ENCODE results near the gene KIAA1328. TPM values are rescaled to one million over a fixed set of nuclear protein-coding genes. Genes with fewer than 3 reads are reported as not detected.

Gene KIAA1328
- polyA plus RNA-seq, 1 donor (not counting 4 experiments of a cell fraction or from before 2014, with no cell fraction given), result 5.5 TPM

DNA sequence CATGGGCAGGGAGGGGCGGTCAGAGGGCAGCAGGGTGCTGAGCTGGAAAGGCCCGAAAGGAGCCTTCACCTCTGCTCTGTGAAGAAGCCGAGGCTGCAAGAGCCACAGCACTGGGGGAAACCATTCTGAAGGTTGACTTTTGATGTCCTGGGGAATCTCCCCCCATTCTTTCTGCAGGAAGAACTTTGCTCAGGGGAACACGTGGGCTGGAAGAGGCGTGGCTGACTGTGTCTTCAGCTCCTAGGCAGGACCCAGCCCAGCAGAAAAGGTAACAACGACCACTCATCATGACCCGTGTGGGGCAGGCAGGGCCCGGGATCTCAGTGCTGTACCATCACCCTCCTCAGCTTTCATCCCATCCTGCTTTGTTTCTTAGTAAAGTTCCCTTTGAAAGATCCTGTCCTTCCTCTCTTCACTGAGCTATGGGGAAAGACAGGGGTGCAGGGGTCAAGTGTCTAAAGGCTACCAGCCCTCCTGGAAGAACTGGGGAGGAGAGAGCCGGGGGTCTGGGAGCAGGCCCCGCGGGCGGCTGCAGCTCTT is 424.0 kb downstream of the KIAA1328 start:
- Histone ChIP-seq H3K4me1 (ENCODE audit: control insufficient read depth, extremely low read depth, insufficient read depth, low read length) (no peaks in the 10 kb centered on the region), H3K4me2 (ENCODE audit: control insufficient read depth, extremely low read depth, insufficient read depth, low read depth, low read length) (no peak overlapping the region), H3K79me2 (ENCODE audit: control insufficient read depth, insufficient read depth, low read length) (no peaks in the 10 kb centered on the region), H3K36me3 (ENCODE audit: control insufficient read depth in 2 of 2, extremely low read depth in 1 of 2, insufficient read depth in 2 of 2, low read length in 2 of 2) (no peaks in the 10 kb centered on the region), H3K9me3 (ENCODE audit: control insufficient read depth, low read depth, low read length) (no peaks in the 10 kb centered on the region), H4K20me1 (ENCODE audit: control insufficient read depth, extremely low read depth, insufficient read depth, low read length) (no peaks in the 10 kb centered on the region), H2AFZ (ENCODE audit: control insufficient read depth, low read length) (no peak overlapping the region), H3K4me3 (ENCODE audit: control insufficient read depth in 2 of 3, extremely low read depth in 1 of 3, insufficient read depth in 2 of 3, low read depth in 1 of 3, low read length in 3 of 3) (no peak overlapping the region), H3K27ac (ENCODE audit: control insufficient read depth, insufficient read depth, low read length) (no peak overlapping the region), H3K9ac (ENCODE audit: control insufficient read depth, extremely low read depth, insufficient read depth, low read length) (no peak overlapping the region), H3K9me1 (ENCODE audit: control insufficient read depth, extremely low read depth, insufficient read depth, low read length) (no peaks in the 10 kb centered on the region), H3K27me3 (ENCODE audit: control insufficient read depth, extremely low read depth, insufficient read depth, low read length) (peaks cover 39% of the 10 kb centered on the region)
- FAIRE-seq (no peak), DNase-seq (ENCODE audit: low read depth, low spot score) (no peak)
- dilution Hi-C loops (cut with MboI; ENCODE audit: extremely low pct_ligation_motif_present, low sequenced_read_pairs), result no loop called here
- no peak for TF ChIP-seq EZH2 (IDR thresholded peaks at IDR 0.05; ENCODE audit: low read length)
- TF ChIP-seq, protein P1, sequence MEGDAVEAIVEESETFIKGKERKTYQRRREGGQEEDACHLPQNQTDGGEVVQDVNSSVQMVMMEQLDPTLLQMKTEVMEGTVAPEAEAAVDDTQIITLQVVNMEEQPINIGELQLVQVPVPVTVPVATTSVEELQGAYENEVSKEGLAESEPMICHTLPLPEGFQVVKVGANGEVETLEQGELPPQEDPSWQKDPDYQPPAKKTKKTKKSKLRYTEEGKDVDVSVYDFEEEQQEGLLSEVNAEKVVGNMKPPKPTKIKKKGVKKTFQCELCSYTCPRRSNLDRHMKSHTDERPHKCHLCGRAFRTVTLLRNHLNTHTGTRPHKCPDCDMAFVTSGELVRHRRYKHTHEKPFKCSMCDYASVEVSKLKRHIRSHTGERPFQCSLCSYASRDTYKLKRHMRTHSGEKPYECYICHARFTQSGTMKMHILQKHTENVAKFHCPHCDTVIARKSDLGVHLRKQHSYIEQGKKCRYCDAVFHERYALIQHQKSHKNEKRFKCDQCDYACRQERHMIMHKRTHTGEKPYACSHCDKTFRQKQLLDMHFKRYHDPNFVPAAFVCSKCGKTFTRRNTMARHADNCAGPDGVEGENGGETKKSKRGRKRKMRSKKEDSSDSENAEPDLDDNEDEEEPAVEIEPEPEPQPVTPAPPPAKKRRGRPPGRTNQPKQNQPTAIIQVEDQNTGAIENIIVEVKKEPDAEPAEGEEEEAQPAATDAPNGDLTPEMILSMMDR (optimal IDR thresholded peaks at IDR 0.05 in 1 of 3, IDR thresholded peaks at IDR 0.05 in 1 of 3, conservative IDR thresholded peaks at IDR 0.05 in 1 of 3; ENCODE audit: extremely low read depth in 1 of 3, insufficient read depth in 2 of 3, low read length in 3 of 3), result no peak

GRCh38 chr18:37253394-37254235 is 424.7 kb downstream of the KIAA1328 start:
- FAIRE-seq (no peak), DNase-seq (ENCODE audit: low read depth, low spot score) (no peak)
- no peaks in the 10 kb centered on the region for H3K36me3 ChIP-seq (ENCODE audit: control insufficient read depth in 2 of 2, extremely low read depth in 1 of 2, insufficient read depth in 2 of 2, low read length in 2 of 2)
- TF ChIP-seq, protein P1 (optimal IDR thresholded peaks at IDR 0.05 in 1 of 3, IDR thresholded peaks at IDR 0.05 in 1 of 3, conservative IDR thresholded peaks at IDR 0.05 in 1 of 3; ENCODE audit: extremely low read depth in 1 of 3, insufficient read depth in 2 of 3, low read length in 3 of 3), result no peak
- TF ChIP-seq EZH2 (IDR thresholded peaks at IDR 0.05; ENCODE audit: low read length), result no peak
- H3K9me3 ChIP-seq (ENCODE audit: control insufficient read depth, low read depth, low read length), result no peaks in the 10 kb centered on the region
- H3K9ac ChIP-seq (ENCODE audit: control insufficient read depth, extremely low read depth, insufficient read depth, low read length), result no peak overlapping the region
- H3K9me1 ChIP-seq (ENCODE audit: control insufficient read depth, extremely low read depth, insufficient read depth, low read length), result no peaks in the 10 kb centered on the region
- dilution Hi-C loops (cut with MboI; ENCODE audit: extremely low pct_ligation_motif_present, low sequenced_read_pairs), result no loop called here
- H3K4me1 ChIP-seq (ENCODE audit: control insufficient read depth, extremely low read depth, insufficient read depth, low read length), result no peaks in the 10 kb centered on the region
- H3K4me3 ChIP-seq (ENCODE audit: control insufficient read depth in 2 of 3, extremely low read depth in 1 of 3, insufficient read depth in 2 of 3, low read depth in 1 of 3, low read length in 3 of 3), result peak overlapping the region in 1 of 3 experiments; percentile 19
- H3K79me2 ChIP-seq (ENCODE audit: control insufficient read depth, insufficient read depth, low read length), result no peaks in the 10 kb centered on the region
- no peak overlapping the region for H3K27ac ChIP-seq (ENCODE audit: control insufficient read depth, insufficient read depth, low read length)
- H2AFZ ChIP-seq (ENCODE audit: control insufficient read depth, low read length), result no peak overlapping the region
- no peaks in the 10 kb centered on the region for H4K20me1 ChIP-seq (ENCODE audit: control insufficient read depth, extremely low read depth, insufficient read depth, low read length)
- H3K27me3 ChIP-seq (ENCODE audit: control insufficient read depth, extremely low read depth, insufficient read depth, low read length), result peaks cover 46% of the 10 kb centered on the region
- no peak overlapping the region for H3K4me2 ChIP-seq (ENCODE audit: control insufficient read depth, extremely low read depth, insufficient read depth, low read depth, low read length)
